Neutrophil (primary cell): ENCODE data around the gene GATA5.

ENCODE experiments used
- H3K27ac ChIP-seq: fragments of 200-600 bp; sonication (generic); 2 replicates; pipeline ENCODE4 v1.5.1; 2016; ENCODE audit warnings: mild to moderate bottlenecking, moderate library complexity
- H3K27me3 ChIP-seq: fragments of 200-600 bp; sonication (generic); 2 replicates; pipeline ENCODE4 v1.6.0; 2016; ENCODE audit warnings: mild to moderate bottlenecking
- H3K36me3 ChIP-seq: fragments of 200-600 bp; sonication (generic); 2 replicates; pipeline ENCODE4 v1.5.1; 2017
- H3K4me1 ChIP-seq, 2 experiments: fragments of 200-600 bp in 1 of 2; sonication (generic) in 1 of 2; 1 replicate in 1 of 2; 2 replicates in 1 of 2; pipeline versions ENCODE4 v1.5.1 to v1.6.1; 2013 to 2016; ENCODE audit warnings: low read depth in 1 of 2, low read length in 1 of 2, mild to moderate bottlenecking in 1 of 2, moderate library complexity in 1 of 2; ENCODE audit not compliant: control insufficient read depth in 1 of 2, insufficient read depth in 1 of 2
- H3K4me3 ChIP-seq, 2 experiments: fragments of 200-600 bp in 1 of 2; sonication (generic) in 1 of 2; 1 replicate in 1 of 2; 2 replicates in 1 of 2; pipeline ENCODE4 v1.5.1; 2013 to 2016; ENCODE audit warnings: low read depth in 1 of 2, low read length in 1 of 2, mild to moderate bottlenecking in 1 of 2, moderate library complexity in 1 of 2
- H3K9me3 ChIP-seq: fragments of 200-600 bp; sonication (generic); 2 replicates; pipeline ENCODE4 v1.5.1; 2016
- CTCF ChIP-seq: fragments of 200-600 bp; sonication (generic); IDR thresholded peaks from 2 replicates; pipeline ENCODE4 v1.5.1; 2016; ENCODE audit warnings: antibody characterized with exemption

Gene GATA5

GRCh38 chr20:62459488-62459887, 16.3 kb downstream of the GATA5 start:
- TF ChIP-seq CTCF, result no peak
- no peaks in the 10 kb centered on the region for H3K36me3 ChIP-seq

GRCh38 chr20:62458275-62459251, 17.2 kb downstream of the GATA5 start:
- Histone ChIP-seq H3K4me3 (no peak overlapping the region), H3K4me1 (no peaks in the 10 kb centered on the region), H3K27me3 (peaks cover 68% of the 10 kb centered on the region), H3K9me3 (no peaks in the 10 kb centered on the region), H3K27ac (no peak overlapping the region), H3K36me3 (no peaks in the 10 kb centered on the region)
- TF ChIP-seq CTCF, result no peak

More at GRCh38 chr20:62459488-62459887, 16.3 kb downstream of the GATA5 start:
- Histone ChIP-seq H3K9me3 (no peaks in the 10 kb centered on the region), H3K27ac (no peak overlapping the region), H3K4me1 (no peaks in the 10 kb centered on the region), H3K27me3 (peaks cover 60% of the 10 kb centered on the region), H3K4me3 (no peak overlapping the region)

GRCh38 chr20:62457831-62458230, 18.0 kb downstream of the GATA5 start:
- H3K36me3 ChIP-seq, result no peaks in the 10 kb centered on the region
- H3K27me3 ChIP-seq, result peaks cover 75% of the 10 kb centered on the region
- no peaks in the 10 kb centered on the region for H3K9me3 ChIP-seq
- H3K27ac ChIP-seq, result no peak overlapping the region
- H3K4me1 ChIP-seq, result no peaks in the 10 kb centered on the region
- TF ChIP-seq CTCF, result no peak
- H3K4me3 ChIP-seq, result no peak overlapping the region

- H3K27ac ChIP-seq, result no peak overlapping the region
- H3K4me3 ChIP-seq, result no peak overlapping the region
- TF ChIP-seq CTCF, result no peak
- no peaks in the 10 kb centered on the region for H3K4me1 ChIP-seq
- H3K9me3 ChIP-seq, result no peaks in the 10 kb centered on the region
- peaks cover 78% of the 10 kb centered on the region for H3K27me3 ChIP-seq
- no peaks in the 10 kb centered on the region for H3K36me3 ChIP-seq
These were observed 18.7 kb downstream of the GATA5 start for GRCh38 chr20:62457098-62457497.

- peaks cover 71% of the 10 kb centered on the region for H3K27me3 ChIP-seq
- no peaks in the 10 kb centered on the region for H3K4me1 ChIP-seq
- TF ChIP-seq CTCF, result no peak
- no peaks in the 10 kb centered on the region for H3K36me3 ChIP-seq
- no peak overlapping the region for H3K4me3 ChIP-seq
- H3K27ac ChIP-seq, result no peak overlapping the region
- no peaks in the 10 kb centered on the region for H3K9me3 ChIP-seq
These were observed 19.9 kb downstream of the GATA5 start for GRCh38 chr20:62455929-62456328.
